ENCODE results near the gene HPX. TPM values are rescaled to one million over a fixed set of nuclear protein-coding genes. Genes with fewer than 3 reads are reported as not detected.

The HPX gene
- polyA plus RNA-seq, 6 donors from 2014 or later = 0.19 to 0.95 TPM; not detected in 4

- Mint-ChIP-seq H3K36me3 (no peaks in the 10 kb centered on the region), H3K27ac (peak overlapping the region in 3 of 6 donors; percentile 6 to 69 (median 47)), H3K4me1 (peaks cover 19 to 54% (median 42%) of the 10 kb centered on the region in 3 donors), H3K9me3 (no peaks in the 10 kb centered on the region), H3K27me3 (no peaks in the 10 kb centered on the region), H3K4me3 (peak overlapping the region in 2 of 8 donors; percentile 84 to 87)
- DNase-seq (no peak), ATAC-seq (ENCODE audit: low read depth in 2 of 2) (no peak)
These were observed 35.1 kb upstream of the HPX start for GRCh38 chr11:6475936-6476335.

GRCh38 chr11:6474806-6475500 is 34.2 kb upstream of the HPX start:
- Mint-ChIP-seq H3K27me3 (no peaks in the 10 kb centered on the region), H3K9me3 (no peaks in the 10 kb centered on the region), H3K4me3 (peak overlapping the region; percentile 4 to 93 (median 86)), H3K27ac (peak overlapping the region; percentile 16 to 91 (median 80)), H3K36me3 (no peaks in the 10 kb centered on the region), H3K4me1 (peaks cover 11 to 45% (median 32%) of the 10 kb centered on the region in 3 donors)
- ATAC-seq (ENCODE audit: low read depth in 2 of 2) (no peak), DNase-seq (no peak)

- Mint-ChIP-seq H3K27me3 (no peaks in the 10 kb centered on the region), H3K9me3 (no peaks in the 10 kb centered on the region), H3K36me3 (no peaks in the 10 kb centered on the region), H3K4me3 (peak overlapping the region; percentile 77 to 93 (median 86)), H3K4me1 (peaks cover 7 to 39% (median 26%) of the 10 kb centered on the region in 3 donors), H3K27ac (peak overlapping the region; percentile 80 to 91 (median 86))
- no peak for ATAC-seq (ENCODE audit: low read depth in 2 of 2)
- no peak for DNase-seq
These were observed 33.6 kb upstream of the HPX start for GRCh38 chr11:6474413-6474792.

GRCh38 chr11:6473451-6474412 is 32.9 kb upstream of the HPX start, which contains the start of gene TRIM3:
TRIM3 (minus strand) TSS chr11:6473941; CDS start chr11:6465695, 8,246 bp downstream.
- no peaks in the 10 kb centered on the region for H3K36me3 Mint-ChIP-seq
- H3K27me3 Mint-ChIP-seq = no peaks in the 10 kb centered on the region
- no peaks in the 10 kb centered on the region for H3K9me3 Mint-ChIP-seq
- DNase-seq (peak; percentile 71), ATAC-seq (ENCODE audit: low read depth in 2 of 2) (peak; percentile 76 to 82)
- H3K27ac Mint-ChIP-seq = peak within 1 kb of the TSS; percentile 80 to 94 (median 90)
- H3K4me3 Mint-ChIP-seq = peak within 1 kb of the TSS; percentile 83 to 96 (median 91)
- peaks cover 4 to 32% (median 22%) of the 10 kb centered on the region in 3 donors for H3K4me1 Mint-ChIP-seq

- peak overlapping the region in 3 of 6 donors; percentile 19 to 80 (median 72) for H3K27ac Mint-ChIP-seq
- H3K36me3 Mint-ChIP-seq = no peaks in the 10 kb centered on the region
- no peaks in the 10 kb centered on the region for H3K27me3 Mint-ChIP-seq
- peak overlapping the region; percentile 69 to 94 (median 90) for H3K4me3 Mint-ChIP-seq
- H3K4me1 Mint-ChIP-seq = peaks cover 4 to 28% (median 22%) of the 10 kb centered on the region in 3 donors
- no peak for ATAC-seq (ENCODE audit: low read depth in 2 of 2)
- no peak for DNase-seq
- no peaks in the 10 kb centered on the region for H3K9me3 Mint-ChIP-seq
These were observed 32.1 kb upstream of the HPX start for GRCh38 chr11:6472934-6473333.

GRCh38 chr11:6469599-6469998 is 28.8 kb upstream of the HPX start:
- peaks cover 0 to 5% of the 10 kb centered on the region in 2 donors for H3K36me3 Mint-ChIP-seq

GRCh38 chr11:6468712-6469495 is 28.1 kb upstream of the HPX start:
- Mint-ChIP-seq H3K9me3 (no peaks in the 10 kb centered on the region), H3K27me3 (no peaks in the 10 kb centered on the region), H3K36me3 (peaks cover 2 to 5% of the 10 kb centered on the region in 2 donors), H3K27ac (no peak overlapping the region), H3K4me1 (peaks cover 4 to 14% (median 12%) of the 10 kb centered on the region in 3 donors), H3K4me3 (no peak overlapping the region)
- DNase-seq (no peak), ATAC-seq (ENCODE audit: low read depth in 2 of 2) (peak in 1 of 2 donors; percentile 15)

More at GRCh38 chr11:6469599-6469998, 28.8 kb upstream of the HPX start:
- H3K9me3 Mint-ChIP-seq = no peaks in the 10 kb centered on the region
- H3K27ac Mint-ChIP-seq = no peak overlapping the region
- H3K4me1 Mint-ChIP-seq = peaks cover 4 to 20% (median 18%) of the 10 kb centered on the region in 3 donors
- no peaks in the 10 kb centered on the region for H3K27me3 Mint-ChIP-seq
- H3K4me3 Mint-ChIP-seq = no peak overlapping the region
- no peak for ATAC-seq (ENCODE audit: low read depth in 2 of 2)
- DNase-seq = no peak

- DNase-seq (no peak), ATAC-seq (ENCODE audit: low read depth in 2 of 2) (no peak)
- no peaks in the 10 kb centered on the region for H3K27me3 Mint-ChIP-seq
- peak overlapping the region in 1 of 6 donors; percentile 41 for H3K27ac Mint-ChIP-seq
- H3K9me3 Mint-ChIP-seq = no peaks in the 10 kb centered on the region
- no peaks in the 10 kb centered on the region for H3K4me1 Mint-ChIP-seq
- H3K36me3 Mint-ChIP-seq = peaks cover 4 to 26% of the 10 kb centered on the region in 2 donors
- H3K4me3 Mint-ChIP-seq = no peak overlapping the region
These were observed 18.3 kb upstream of the HPX start for GRCh38 chr11:6459099-6459450.

GRCh38 chr11:6458352-6459098 is 17.7 kb upstream of the HPX start:
- Mint-ChIP-seq H3K4me3 (no peak overlapping the region), H3K27me3 (no peaks in the 10 kb centered on the region), H3K4me1 (no peaks in the 10 kb centered on the region), H3K27ac (peak overlapping the region in 1 of 6 donors; percentile 41), H3K9me3 (no peaks in the 10 kb centered on the region), H3K36me3 (peaks cover 4 to 20% of the 10 kb centered on the region in 2 donors)
- DNase-seq = no peak
- ATAC-seq (ENCODE audit: low read depth in 2 of 2) = no peak

- Mint-ChIP-seq H3K9me3 (no peaks in the 10 kb centered on the region), H3K36me3 (peaks cover 4 to 16% of the 10 kb centered on the region in 2 donors), H3K27ac (no peak overlapping the region), H3K27me3 (no peaks in the 10 kb centered on the region), H3K4me3 (no peak overlapping the region), H3K4me1 (no peaks in the 10 kb centered on the region)
- DNase-seq (no peak), ATAC-seq (ENCODE audit: low read depth in 2 of 2) (no peak)
These were observed 17.0 kb upstream of the HPX start for GRCh38 chr11:6457581-6458320.

GRCh38 chr11:6456361-6457073 is 15.7 kb upstream of the HPX start:
- DNase-seq (no peak), ATAC-seq (ENCODE audit: low read depth in 2 of 2) (no peak)
- Mint-ChIP-seq H3K27me3 (no peaks in the 10 kb centered on the region), H3K4me3 (no peak overlapping the region), H3K36me3 (peaks cover 4 to 12% of the 10 kb centered on the region in 2 donors), H3K9me3 (no peaks in the 10 kb centered on the region), H3K4me1 (no peaks in the 10 kb centered on the region), H3K27ac (peak overlapping the region in 1 of 6 donors; percentile 81)

All from naive B cell (primary cell).